SK-N-SH treated with all-trans-retinoic acid at 6 μM for 48 hours (cell line): ENCODE data around the gene SLC25A6.

Experiments
- CSRNP3 ChIP-seq: fragments of 250-450 bp; sonication (Bioruptor Pico); IDR thresholded peaks from 2 replicates; pipeline ENCODE4 v1.5.1; 2021; ENCODE audit warnings: mild to moderate bottlenecking, moderate library complexity
- GLIS3 ChIP-seq: fragments of 250-450 bp; sonication (Bioruptor Pico); IDR thresholded peaks from 2 replicates; pipeline ENCODE4 v1.5.0; 2020; ENCODE audit warnings: mild to moderate bottlenecking, moderate library complexity
- PATZ1 ChIP-seq: fragments of 250-450 bp; sonication (Bioruptor Pico); IDR thresholded peaks from 2 replicates; pipeline ENCODE4 v1.8.0; 2020; ENCODE audit warnings: mild to moderate bottlenecking, moderate library complexity, borderline replicate concordance
- PPARA ChIP-seq: fragments of 250-450 bp; sonication (Bioruptor Pico); IDR thresholded peaks from 2 replicates; pipeline ENCODE4 v1.5.0; 2020; ENCODE audit warnings: mild to moderate bottlenecking, borderline replicate concordance
- RARB ChIP-seq: fragments of 250-450 bp; sonication (Bioruptor Pico); IDR thresholded peaks from 2 replicates; pipeline ENCODE4 v1.8.0; 2021; ENCODE audit warnings: mild to moderate bottlenecking, moderate library complexity
- ZFP30 ChIP-seq: fragments of 450-650 bp; formaldehyde crosslinking; IDR thresholded peaks from 2 replicates; pipeline ENCODE4 v1.5.0; 2022; ENCODE audit warnings: mild to moderate bottlenecking, moderate library complexity

GRCh38 chrX:1412551-1413161, 20.7 kb upstream of the SLC25A6 start:
- TF ChIP-seq PATZ1 (no peak), GLIS3 (CRISPR knock-in tag) (no peak), CSRNP3 (no peak), RARB (no peak), ZFP30 (CRISPR knock-in tag) (no peak), PPARA (no peak)
